Astrocyte of the cerebellum (primary cell): ENCODE results near the gene ERAP2.

Source experiments
- DNase-seq: peaks from one replicate; pipeline ENCODE4 v3.0.0-alpha.2; 2011; ENCODE audit warnings: low read depth
- H3K4me3 ChIP-seq: 2 replicates; pipeline ENCODE4 v1.5.1; 2011; ENCODE audit warnings: mild to moderate bottlenecking, low read depth, low read length, moderate library complexity
- CTCF ChIP-seq: IDR thresholded peaks from 2 replicates; pipeline ENCODE4 v1.5.1; 2012; ENCODE audit warnings: low read length, low read depth, moderate library complexity, mild to moderate bottlenecking; ENCODE audit errors: missing control alignments
- in situ Hi-C: cut with HindIII; loops from 2 replicates; pipeline ENCODE4 v1.10.0; 2017; ENCODE audit warnings: low sequenced_read_pairs

ERAP2 gene

GRCh38 chr5:96945144-96945897 lies 69.0 kb downstream of the ERAP2 start:
- TF ChIP-seq CTCF: no peak
- in situ Hi-C loops: no loop called here
- no peak overlapping the region for H3K4me3 ChIP-seq
- no peak for DNase-seq

DNA sequence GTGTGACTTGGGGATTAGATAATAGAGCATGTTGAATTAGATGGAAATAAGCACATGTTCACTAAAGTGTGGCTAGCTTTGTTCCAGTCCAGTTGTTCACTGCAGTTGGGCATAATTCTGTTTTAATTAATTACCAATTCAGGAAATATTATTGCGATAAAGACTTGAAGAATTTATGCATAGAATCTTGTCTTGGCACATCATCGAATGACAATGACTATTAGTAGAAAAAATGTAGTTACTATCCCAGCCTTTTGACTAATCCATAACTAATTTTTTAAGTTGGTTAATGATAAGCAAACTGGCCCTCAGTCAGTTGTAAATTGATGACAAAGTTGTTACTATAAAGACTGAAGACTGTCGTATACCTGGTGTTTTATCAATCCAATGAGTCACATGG lies 70.1 kb downstream of the ERAP2 start:
- H3K4me3 ChIP-seq: no peak overlapping the region
- DNase-seq: no peak
- in situ Hi-C loops: no loop called here
- no peak for TF ChIP-seq CTCF

GRCh38 chr5:96952118-96952750 lies 75.9 kb downstream of the ERAP2 start:
- in situ Hi-C loops: no loop called here
- TF ChIP-seq CTCF: no peak
- H3K4me3 ChIP-seq: no peak overlapping the region
- no peak for DNase-seq

DNA sequence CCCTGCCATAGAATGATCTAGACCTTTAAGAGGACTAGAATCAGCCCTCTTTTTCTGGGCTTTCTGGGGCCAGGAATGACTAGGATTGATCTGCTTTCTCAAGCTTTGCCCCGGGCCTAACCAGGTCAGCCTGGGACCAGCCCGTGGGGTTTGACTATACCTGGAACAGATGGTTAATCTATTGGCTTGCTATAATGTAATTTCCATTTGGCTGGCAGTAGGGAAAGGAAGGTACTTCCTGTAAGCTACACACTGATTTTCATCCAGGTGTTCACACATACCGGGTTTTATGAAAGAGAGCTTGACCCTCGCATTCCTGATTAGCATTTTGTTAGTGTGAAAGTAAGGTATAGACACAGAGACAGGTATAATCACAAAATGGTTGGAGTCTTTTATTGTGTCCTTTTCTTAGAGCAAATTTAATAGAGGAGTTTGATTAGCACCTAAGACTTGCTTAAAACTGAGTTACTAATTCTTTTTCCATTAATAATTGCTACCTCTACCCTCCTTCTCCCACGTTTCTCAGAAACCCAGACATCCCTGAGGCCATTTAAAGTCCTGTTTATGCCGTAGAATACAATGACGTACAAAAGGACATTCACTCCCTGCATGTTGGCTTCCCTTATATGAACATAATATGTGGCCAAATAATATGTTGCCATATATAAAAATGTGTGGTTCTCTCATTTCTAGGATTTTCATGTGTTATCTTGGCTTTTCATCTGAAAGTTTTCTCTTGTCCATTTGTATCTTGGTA lies 76.9 kb downstream of the ERAP2 start:
- DNase-seq: no peak
- in situ Hi-C loops: no loop called here
- no peak for TF ChIP-seq CTCF
- H3K4me3 ChIP-seq: no peak overlapping the region

DNA sequence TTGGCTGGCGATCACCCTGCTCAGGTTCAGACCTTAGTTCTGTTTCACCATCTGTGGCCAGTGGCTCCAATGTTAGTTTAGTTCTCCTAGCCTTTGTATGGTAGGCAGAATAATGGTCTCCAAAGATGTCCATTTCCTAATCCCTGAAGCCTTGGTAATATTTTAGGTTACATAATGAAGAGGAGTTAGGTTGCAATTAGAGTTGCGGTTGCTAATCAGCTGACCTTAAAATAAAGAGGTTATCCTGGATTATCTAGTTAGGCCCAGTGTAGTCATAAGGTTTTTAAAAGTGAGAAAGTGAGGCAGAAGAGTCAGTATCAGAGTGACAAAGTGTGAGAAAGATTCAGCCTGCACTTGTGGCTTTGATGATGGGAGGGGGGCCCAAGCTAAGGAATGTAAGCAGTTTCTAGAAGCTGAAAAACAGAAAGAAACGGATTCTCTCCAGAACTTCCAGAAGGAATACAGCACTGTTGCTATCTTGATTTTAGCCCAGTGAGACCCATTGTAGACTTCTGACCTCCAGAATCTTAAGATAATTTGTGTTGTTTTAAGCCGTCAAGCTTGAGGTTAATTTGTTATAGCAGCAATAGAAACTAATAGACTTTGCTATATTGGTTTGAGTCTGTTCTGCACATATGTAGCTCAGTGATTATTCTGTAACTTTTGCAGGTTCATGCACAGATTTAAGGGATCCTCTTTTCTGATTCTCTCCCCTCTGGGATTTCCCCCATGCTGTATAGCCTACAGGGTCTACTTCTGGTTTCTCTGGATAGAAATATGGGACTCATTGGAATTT lies 81.2 kb downstream of the ERAP2 start:
- DNase-seq: no peak
- H3K4me3 ChIP-seq: no peak overlapping the region
- in situ Hi-C loops: no loop called here
- no peak for TF ChIP-seq CTCF

DNA sequence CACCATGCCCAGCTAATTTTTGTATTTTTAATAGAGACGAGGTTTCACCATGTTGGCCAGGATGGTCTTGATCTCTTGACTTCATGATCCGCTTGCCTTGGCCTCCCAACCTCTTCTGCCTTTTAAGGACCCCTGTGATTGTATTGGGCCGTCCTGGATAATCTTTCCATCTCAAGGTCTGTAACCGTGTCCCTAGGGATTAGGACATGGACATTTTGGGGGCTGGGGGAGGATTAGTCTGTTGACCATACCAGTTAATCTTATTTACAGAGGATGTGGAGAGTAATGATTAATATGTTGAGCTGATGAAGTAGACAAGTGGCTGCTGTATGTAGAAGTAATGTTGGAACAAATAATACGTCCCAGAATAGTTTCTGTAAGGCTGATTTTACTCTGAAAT lies 82.7 kb downstream of the ERAP2 start:
- no peak for DNase-seq
- in situ Hi-C loops: no loop called here
- TF ChIP-seq CTCF: no peak
- no peak overlapping the region for H3K4me3 ChIP-seq
